Activated naive CD8-positive, alpha-beta T cell treated with anti-CD3 and anti-CD28 coated beads, Interleukin-2, amount 50 U/mL, for 24 hours (primary cell): ENCODE data around the gene CMA1.
A peak's percentile ranks its signal among the peaks of the same experiment; 100 is the strongest.
"Not testable (repeated sequence)": the region's sequence is repeated elsewhere in the genome, so short reads cannot be mapped to it uniquely, and the experiment has no call there.

Experiments used
- ATAC-seq: fragments of 150-1000 bp; cut with Tn5 transposase; one replicate; pipeline ENCODE4 v1.10.0; 2021
- DNase-seq: peaks from one replicate; pipeline ENCODE4 v3.0.0; 2021
- H3K27ac Mint-ChIP-seq: one replicate; pipeline ENCODE4 v1.8.0; 2021; ENCODE audit warnings: mild to moderate bottlenecking, mixed read lengths
- H3K27me3 Mint-ChIP-seq: one replicate; pipeline ENCODE4 v1.8.0; 2021; ENCODE audit warnings: mixed read lengths
- H3K36me3 Mint-ChIP-seq: one replicate; pipeline ENCODE4 v1.8.0; 2021; ENCODE audit warnings: low read depth, mixed read lengths
- H3K4me1 Mint-ChIP-seq: one replicate; pipeline ENCODE4 v1.8.0; 2021; ENCODE audit warnings: mixed read lengths
- H3K4me3 Mint-ChIP-seq: one replicate; pipeline ENCODE4 v1.8.0; 2021; ENCODE audit warnings: mild to moderate bottlenecking, moderate library complexity, mixed read lengths
- H3K9me3 Mint-ChIP-seq: one replicate; pipeline ENCODE4 v1.8.0; 2021; ENCODE audit warnings: mixed read lengths

Gene CMA1

GRCh38 chr14:24483604-24484252 is 24.3 kb downstream of the CMA1 start:
- no peak for DNase-seq
- no peak overlapping the region for H3K4me3 Mint-ChIP-seq
- no peaks in the 10 kb centered on the region for H3K36me3 Mint-ChIP-seq
- ATAC-seq, result peak; percentile 74
- no peaks in the 10 kb centered on the region for H3K9me3 Mint-ChIP-seq
- H3K4me1 Mint-ChIP-seq, result peaks cover 23% of the 10 kb centered on the region
- H3K27ac Mint-ChIP-seq, result peak overlapping the region; percentile 13
- H3K27me3 Mint-ChIP-seq, result no peaks in the 10 kb centered on the region

- not testable (repeated sequence) for DNase-seq, H3K4me3 Mint-ChIP-seq, H3K9me3 Mint-ChIP-seq, H3K36me3 Mint-ChIP-seq, H3K27me3 Mint-ChIP-seq, ATAC-seq, H3K27ac Mint-ChIP-seq
- peaks cover 23% of the 10 kb centered on the region for H3K4me1 Mint-ChIP-seq
Observed at GRCh38 chr14:24482699-24483303, 25.3 kb downstream of the CMA1 start.

- H3K4me3 Mint-ChIP-seq, result peak overlapping the region; percentile 49
- DNase-seq, result peak; percentile 73
- no peaks in the 10 kb centered on the region for H3K27me3 Mint-ChIP-seq
- peaks cover 23% of the 10 kb centered on the region for H3K4me1 Mint-ChIP-seq
- H3K36me3 Mint-ChIP-seq, result no peaks in the 10 kb centered on the region
- H3K27ac Mint-ChIP-seq, result peak overlapping the region; percentile 62
- no peaks in the 10 kb centered on the region for H3K9me3 Mint-ChIP-seq
- ATAC-seq, result peak; percentile 83
Observed at GRCh38 chr14:24481622-24482324, 26.3 kb downstream of the CMA1 start.

GRCh38 chr14:24479999-24480398 is 28.1 kb downstream of the CMA1 start:
- not testable (repeated sequence) for H3K27ac Mint-ChIP-seq, H3K9me3 Mint-ChIP-seq, H3K27me3 Mint-ChIP-seq, DNase-seq, ATAC-seq, H3K4me3 Mint-ChIP-seq, H3K36me3 Mint-ChIP-seq
- peaks cover 23% of the 10 kb centered on the region for H3K4me1 Mint-ChIP-seq

- DNase-seq (no peak), ATAC-seq (no peak)
- Mint-ChIP-seq H3K4me3 (no peak overlapping the region), H3K27me3 (no peaks in the 10 kb centered on the region), H3K36me3 (no peaks in the 10 kb centered on the region), H3K27ac (no peak overlapping the region), H3K4me1 (no peaks in the 10 kb centered on the region), H3K9me3 (peaks cover 3% of the 10 kb centered on the region)
Observed at GRCh38 chr14:24475261-24475660, 32.8 kb downstream of the CMA1 start.

- no peak overlapping the region for H3K27ac Mint-ChIP-seq
- no peak for DNase-seq
- H3K27me3 Mint-ChIP-seq, result no peaks in the 10 kb centered on the region
- H3K4me1 Mint-ChIP-seq, result no peaks in the 10 kb centered on the region
- H3K9me3 Mint-ChIP-seq, result peaks cover 3% of the 10 kb centered on the region
- H3K36me3 Mint-ChIP-seq, result no peaks in the 10 kb centered on the region
- H3K4me3 Mint-ChIP-seq, result no peak overlapping the region
- ATAC-seq, result no peak
Observed at GRCh38 chr14:24473211-24473610, 34.9 kb downstream of the CMA1 start.

GRCh38 chr14:24470450-24470849 is 37.6 kb downstream of the CMA1 start:
- not testable (repeated sequence) for H3K4me3 Mint-ChIP-seq, DNase-seq, H3K9me3 Mint-ChIP-seq, H3K4me1 Mint-ChIP-seq, H3K36me3 Mint-ChIP-seq, H3K27ac Mint-ChIP-seq, ATAC-seq, H3K27me3 Mint-ChIP-seq

- Mint-ChIP-seq H3K4me3 (no peak overlapping the region), H3K4me1 (peaks cover 36% of the 10 kb centered on the region), H3K9me3 (peaks cover 5% of the 10 kb centered on the region), H3K27me3 (no peaks in the 10 kb centered on the region), H3K27ac (no peak overlapping the region), H3K36me3 (peaks cover 3% of the 10 kb centered on the region)
- DNase-seq (no peak), ATAC-seq (no peak)
Observed at GRCh38 chr14:24465805-24466204, 42.3 kb downstream of the CMA1 start.

- DNase-seq (no peak), ATAC-seq (no peak)
- H3K36me3 Mint-ChIP-seq, result peaks cover 3% of the 10 kb centered on the region
- no peak overlapping the region for H3K4me3 Mint-ChIP-seq
- no peak overlapping the region for H3K27ac Mint-ChIP-seq
- peaks cover 36% of the 10 kb centered on the region for H3K4me1 Mint-ChIP-seq
- H3K9me3 Mint-ChIP-seq, result peaks cover 3% of the 10 kb centered on the region
- H3K27me3 Mint-ChIP-seq, result no peaks in the 10 kb centered on the region
Observed at GRCh38 chr14:24465368-24465767, 42.7 kb downstream of the CMA1 start.

- ATAC-seq (no peak), DNase-seq (no peak)
- peaks cover 36% of the 10 kb centered on the region for H3K4me1 Mint-ChIP-seq
- no peak overlapping the region for H3K4me3 Mint-ChIP-seq
- peaks cover 3% of the 10 kb centered on the region for H3K9me3 Mint-ChIP-seq
- H3K27ac Mint-ChIP-seq, result no peak overlapping the region
- peaks cover 3% of the 10 kb centered on the region for H3K36me3 Mint-ChIP-seq
- no peaks in the 10 kb centered on the region for H3K27me3 Mint-ChIP-seq
Observed at GRCh38 chr14:24463884-24464785, 43.9 kb downstream of the CMA1 start.

- H3K4me3 Mint-ChIP-seq, result no peak overlapping the region
Observed at GRCh38 chr14:24463017-24463883, 44.8 kb downstream of the CMA1 start.

GRCh38 chr14:24461336-24461735 is 46.7 kb downstream of the CMA1 start:
- Mint-ChIP-seq H3K36me3 (peaks cover 3% of the 10 kb centered on the region), H3K9me3 (peaks cover 6% of the 10 kb centered on the region), H3K27ac (no peak overlapping the region), H3K4me3 (no peak overlapping the region), H3K4me1 (peaks cover 36% of the 10 kb centered on the region), H3K27me3 (no peaks in the 10 kb centered on the region)
- ATAC-seq, result no peak
- no peak for DNase-seq

More at GRCh38 chr14:24463017-24463883, 44.8 kb downstream of the CMA1 start:
- no peak for DNase-seq
- Mint-ChIP-seq H3K27ac (no peak overlapping the region), H3K36me3 (peaks cover 3% of the 10 kb centered on the region), H3K27me3 (no peaks in the 10 kb centered on the region), H3K4me1 (peaks cover 36% of the 10 kb centered on the region), H3K9me3 (peaks cover 3% of the 10 kb centered on the region)
- ATAC-seq, result no peak

- Mint-ChIP-seq H3K27me3 (no peaks in the 10 kb centered on the region), H3K4me3 (no peak overlapping the region), H3K27ac (no peak overlapping the region), H3K9me3 (peaks cover 7% of the 10 kb centered on the region), H3K36me3 (peaks cover 7% of the 10 kb centered on the region), H3K4me1 (peaks cover 18% of the 10 kb centered on the region)
- ATAC-seq (no peak), DNase-seq (no peak)
Observed at GRCh38 chr14:24459331-24459730, 48.7 kb downstream of the CMA1 start.

- Mint-ChIP-seq H3K4me3 (no peak overlapping the region), H3K27me3 (no peaks in the 10 kb centered on the region), H3K9me3 (peaks cover 13% of the 10 kb centered on the region), H3K4me1 (peaks cover 12% of the 10 kb centered on the region), H3K27ac (no peak overlapping the region), H3K36me3 (peaks cover 12% of the 10 kb centered on the region)
- DNase-seq (no peak), ATAC-seq (no peak)
Observed at GRCh38 chr14:24458736-24459135, 49.3 kb downstream of the CMA1 start.
